IMR-90 (cell line): ENCODE measurements around the gene MAN2C1. TPM values are rescaled to one million over a fixed set of nuclear protein-coding genes. Genes with fewer than 3 reads are reported as not detected.

ENCODE experiments used
- ATAC-seq: fragments of 200-7000 bp; cut with Tn5 transposase; 2 replicates; pipeline ENCODE4 v1.9.1; 2020; ENCODE audit warnings: low read depth, mild to moderate bottlenecking, moderate library complexity
- BruUV-seq: library from RNA; stranded (reverse); fragments of 400-500 nt; replicated peaks from 2 replicates; lab custom pipeline; 2021; lab: Mats Ljungman, UMichigan
- CTCF ChIA-PET: fragments of 300-600 bp; formaldehyde crosslinking; extraction: SDS; loops from one replicate; lab custom pipeline; 2021; ENCODE audit warnings: antibody characterized with exemption; lab: Yijun Ruan, JAX
- POLR2A ChIA-PET: fragments of 300-600 bp; sonication (Branson Sonifier 250); formaldehyde crosslinking; loops from one replicate; lab custom pipeline; 2022; ENCODE audit warnings: antibody characterized with exemption; ENCODE audit not compliant: unreplicated experiment; lab: Charles Lee
- DNase-seq: peaks from one replicate; pipeline ENCODE4 v3.0.0; 2013
- H2AFZ ChIP-seq: replicated peaks from 2 replicates; pipeline ENCODE3; 2013; ENCODE audit warnings: low read length, mild to moderate bottlenecking; ENCODE audit not compliant: poor library complexity
- H2AK5ac ChIP-seq: 2 replicates; pipeline ENCODE4 v1.6.1; 2013; ENCODE audit warnings: low read depth, low read length, inconsistent platforms
- H2AK9ac ChIP-seq: replicated peaks from 2 replicates; pipeline ENCODE3; 2013; ENCODE audit warnings: mild to moderate bottlenecking, low read depth, low read length, moderate library complexity; ENCODE audit not compliant: poor library complexity
- H2BK120ac ChIP-seq: 2 replicates; pipeline ENCODE4 v1.6.1; 2013; ENCODE audit warnings: low read depth, low read length, inconsistent platforms
- H2BK15ac ChIP-seq: 3 replicates; pipeline ENCODE4 v1.6.1; 2013; ENCODE audit warnings: low read depth, low read length, inconsistent platforms
- H2BK20ac ChIP-seq: 2 replicates; pipeline ENCODE4 v1.6.1; 2013; ENCODE audit warnings: low read depth, mild to moderate bottlenecking, inconsistent platforms, low read length, moderate library complexity
- H2BK5ac ChIP-seq: 2 replicates; pipeline ENCODE4 v1.6.1; 2013; ENCODE audit warnings: mild to moderate bottlenecking, low read depth, low read length, inconsistent platforms; ENCODE audit not compliant: poor library complexity, severe bottlenecking
- H3K14ac ChIP-seq: replicated peaks from 2 replicates; pipeline ENCODE4 v1.6.1; 2013; ENCODE audit warnings: low read depth, low read length, inconsistent platforms
- H3K18ac ChIP-seq: 2 replicates; pipeline ENCODE4 v1.6.1; 2013; ENCODE audit warnings: low read depth, low read length, control low read depth
- H3K23ac ChIP-seq: 2 replicates; pipeline ENCODE4 v1.6.1; 2013; ENCODE audit warnings: low read depth, low read length, inconsistent platforms
- H3K27ac ChIP-seq: 2 replicates; pipeline ENCODE4 v1.5.1; 2013; ENCODE audit warnings: mild to moderate bottlenecking, control low read depth, low read length; ENCODE audit not compliant: insufficient read depth
- H3K27me3 ChIP-seq: 2 replicates; pipeline ENCODE4 v1.6.1; 2013; ENCODE audit warnings: low read length; ENCODE audit not compliant: control insufficient read depth, insufficient read depth
- H3K36me3 ChIP-seq: 2 replicates; pipeline ENCODE4 v1.6.1; 2013; ENCODE audit warnings: low read length, mixed read lengths; ENCODE audit not compliant: control insufficient read depth, insufficient read depth
- H3K4ac ChIP-seq: 2 replicates; pipeline ENCODE4 v1.6.1; 2013; ENCODE audit warnings: low read depth, low read length, inconsistent platforms
- H3K4me1 ChIP-seq: 2 replicates; pipeline ENCODE4 v1.6.1; 2013; ENCODE audit warnings: low read length, mixed read lengths; ENCODE audit not compliant: control insufficient read depth, insufficient read depth
- H3K4me2 ChIP-seq: 2 replicates; pipeline ENCODE4 v1.6.1; 2013; ENCODE audit warnings: low read depth, mild to moderate bottlenecking, control low read depth, low read length, moderate library complexity
- H3K4me3 ChIP-seq: 2 replicates; pipeline ENCODE4 v1.5.1; 2013; ENCODE audit warnings: low read depth, mild to moderate bottlenecking, control low read depth, low read length, moderate library complexity; ENCODE audit not compliant: insufficient read depth
- H3K56ac ChIP-seq: 2 replicates; pipeline ENCODE4 v1.6.1; 2013; ENCODE audit warnings: low read length, inconsistent platforms; ENCODE audit not compliant: insufficient read depth; ENCODE audit errors: extremely low read depth
- H3K79me1 ChIP-seq, 2 experiments: 2 replicates each; pipeline ENCODE4 v1.6.1; 2013; ENCODE audit warnings: low read length in 2 of 2, inconsistent platforms in 1 of 2, low read depth in 1 of 2
- H3K9ac ChIP-seq: 2 replicates; pipeline ENCODE4 v1.6.1; 2013; ENCODE audit warnings: low read depth, low read length, control low read depth
- H3K9me1 ChIP-seq: 2 replicates; pipeline ENCODE4 v1.6.1; 2013; ENCODE audit warnings: low read length, inconsistent platforms; ENCODE audit not compliant: insufficient read depth
- H3K9me3 ChIP-seq: 2 replicates; pipeline ENCODE4 v1.6.1; 2013; ENCODE audit warnings: low read length; ENCODE audit not compliant: control insufficient read depth, insufficient read depth
- H4K20me1 ChIP-seq: 2 replicates; pipeline ENCODE4 v1.6.1; 2013; ENCODE audit warnings: low read length, inconsistent platforms; ENCODE audit not compliant: insufficient read depth
- H4K5ac ChIP-seq: 2 replicates; pipeline ENCODE4 v1.6.1; 2013; ENCODE audit warnings: mild to moderate bottlenecking, low read depth, low read length, control low read depth
- H4K8ac ChIP-seq, 2 experiments: 2 replicates each; pipeline ENCODE4 v1.6.1; 2013; ENCODE audit warnings: low read depth in 2 of 2, low read length in 2 of 2, control low read depth in 1 of 2, inconsistent platforms in 1 of 2
- H4K91ac ChIP-seq: 2 replicates; pipeline ENCODE4 v1.6.1; 2013; ENCODE audit warnings: low read depth, low read length, inconsistent platforms; ENCODE audit not compliant: insufficient read depth
- BHLHE40 ChIP-seq: fragments of 150-350 bp; IDR thresholded peaks from 2 replicates; pipeline ENCODE4 v1.6.1; 2016; ENCODE audit warnings: mild to moderate bottlenecking, low read depth, low read length
- CEBPB ChIP-seq: IDR thresholded peaks from 2 replicates; pipeline ENCODE4 v1.6.1; 2012; ENCODE audit warnings: low read depth, low read length, improper control_type of control experiment
- CHD1 ChIP-seq: IDR thresholded peaks from 2 replicates; pipeline ENCODE4 v1.6.1; 2012; ENCODE audit warnings: low read depth, low read length, improper control_type of control experiment
- FOS ChIP-seq: fragments of 150-350 bp; IDR thresholded peaks from 2 replicates; pipeline ENCODE4 v1.6.1; 2016; ENCODE audit warnings: low read depth, low read length
- MAFK ChIP-seq: IDR thresholded peaks from 2 replicates; pipeline ENCODE4 v1.6.1; 2012; ENCODE audit warnings: low read depth, low read length, improper control_type of control experiment
- MAZ ChIP-seq: IDR thresholded peaks from 2 replicates; pipeline ENCODE4 v1.6.1; 2012; ENCODE audit warnings: low read depth, mild to moderate bottlenecking, low read length, improper control_type of control experiment, moderate library complexity, borderline replicate concordance
- MXI1 ChIP-seq: IDR thresholded peaks from 2 replicates; pipeline ENCODE4 v1.6.1; 2012; ENCODE audit warnings: low read depth, mild to moderate bottlenecking, low read length, moderate library complexity, borderline replicate concordance
- NFE2L2 ChIP-seq: fragments of 150-350 bp; IDR thresholded peaks from 2 replicates; pipeline ENCODE4 v1.6.1; 2016; ENCODE audit warnings: low read depth, mild to moderate bottlenecking, low read length
- RAD21 ChIP-seq: IDR thresholded peaks from 2 replicates; pipeline ENCODE4 v1.6.1; 2012; ENCODE audit warnings: low read length, improper control_type of control experiment
- RCOR1 ChIP-seq: IDR thresholded peaks from 2 replicates; pipeline ENCODE4 v1.6.1; 2012; ENCODE audit warnings: mild to moderate bottlenecking, low read length, improper control_type of control experiment; ENCODE audit not compliant: insufficient replicate concordance
- WGBS, 2 experiments: methylation state at CpG; one replicate each; pipeline versions ENCODE4 v1.1.5 to v1.1.7; 2013; ENCODE audit warnings: missing lambda C conversion rate in 2 of 2; ENCODE audit not compliant: insufficient read length in 1 of 2; ENCODE audit errors: extremely low coverage in 2 of 2; 5-methylcytosine and 5-hydroxymethylcytosine counted together
- dilution Hi-C: fragments of 300-500 bp; cut with HindIII; formaldehyde crosslinking; loops from one replicate; pipeline ENCODE4 v1.14.3; 2018; ENCODE audit warnings: low sequenced_read_pairs; ENCODE audit not compliant: unreplicated experiment
- in situ Hi-C: fragments of 300-500 bp; cut with MboI; formaldehyde crosslinking; loops from 3 replicates; pipeline ENCODE4 v1.14.3; 2019; ENCODE audit warnings: low sequenced_read_pairs, inconsistent platforms, mixed read lengths
- intact Hi-C: fragments of 100-400 bp; cut with micrococcal nuclease; formaldehyde crosslinking; loops from 2 replicates; pipeline ENCODE4 v1.10.0; 2022
- polyA plus RNA-seq, 3 experiments: library from polyadenylated mRNA; depleted of rRNA; stranded (reverse); fragments of >200 nt; gene quantifications; 2 replicates each; pipeline ENCODE4 v1.2.3, GENCODE V29; 2012; ENCODE audit warnings: low replicate concordance in 1 of 3
- total RNA-seq: library from RNA; depleted of rRNA; stranded (reverse); fragments of >200 nt; gene quantifications from 2 replicates; pipeline ENCODE4 v1.2.3, GENCODE V29; 2012
- TF ChIP-seq, protein P1 (sequence below): fragments of 150-350 bp; IDR thresholded peaks from 2 replicates; pipeline ENCODE4 v1.6.1; 2016; ENCODE audit warnings: low read depth, mild to moderate bottlenecking, low read length, moderate library complexity, borderline replicate concordance
- TF ChIP-seq, protein P2 (sequence below): fragments of 150-350 bp; IDR thresholded peaks from 2 replicates; pipeline ENCODE4 v1.6.1; 2017; ENCODE audit warnings: mild to moderate bottlenecking, antibody characterized with exemption, low read length, low read depth

MAN2C1 gene
- total and polyA plus RNA-seq, 2 of the 4 experiments (the other 2 are of a cell fraction) = 34.8 to 153 TPM

DNA sequence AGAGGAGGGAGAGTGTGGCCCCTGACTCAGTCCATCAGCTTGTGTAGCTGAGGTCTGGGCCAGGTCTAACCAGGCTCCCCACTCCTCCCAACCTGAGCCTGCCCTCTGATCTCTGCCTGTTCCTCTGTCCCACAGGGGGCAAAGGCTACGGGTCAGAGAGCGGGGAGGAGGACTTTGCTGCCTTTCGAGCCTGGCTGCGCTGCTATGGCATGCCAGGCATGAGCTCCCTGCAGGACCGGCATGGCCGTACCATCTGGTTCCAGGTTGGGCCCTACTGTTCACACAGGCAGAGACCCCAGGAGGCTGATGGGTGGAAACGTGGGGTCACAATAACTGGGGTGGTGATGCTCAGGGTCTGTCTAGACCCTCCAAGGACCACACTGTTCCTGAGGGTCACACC, 14.8 kb downstream of the MAN2C1 start:
- no peak overlapping the region for H3K56ac ChIP-seq
- H2AK9ac ChIP-seq = no peak overlapping the region
- H4K20me1 ChIP-seq = no peaks in the 10 kb centered on the region
- no peak overlapping the region for H3K4ac ChIP-seq
- H2BK5ac ChIP-seq = no peak overlapping the region
- DNase-seq = no peak
- H3K27ac ChIP-seq = no peak overlapping the region
- H3K4me1 ChIP-seq = peaks cover 2% of the 10 kb centered on the region; the same call in 1 of the 2 replicates
- H3K4me3 ChIP-seq = no peak overlapping the region
- no peak overlapping the region for H3K14ac ChIP-seq
- 0 out of 2 replicates have a peak, but pooled peaks cover 2% of the 10 kb centered on the region for H3K27me3 ChIP-seq
- CTCF ChIA-PET = interaction anchor here (0.5 to 1.6 kb wide), 2 partner anchors 14 to 23 kb away, joined by 3 to 5 read pairs; no protein-coding TSS in a partner anchor
- no TSS peak for BruUV-seq
- H3K23ac ChIP-seq = no peak overlapping the region
- no peak overlapping the region for H3K9ac ChIP-seq
- H3K36me3 ChIP-seq = peaks cover 28% of the 10 kb centered on the region
- no peaks in the 10 kb centered on the region for H3K9me3 ChIP-seq
- H2BK120ac ChIP-seq = no peak overlapping the region
- intact Hi-C loops = no loop called here
- POLR2A ChIA-PET = interaction anchor here (0.7 kb wide), 1 partner anchor 322 kb away, joined by 4 read pairs; no protein-coding TSS in a partner anchor
- dilution Hi-C loops = no loop called here
- no peak overlapping the region for H2AFZ ChIP-seq
- H3K9me1 ChIP-seq = peaks cover 20% of the 10 kb centered on the region
- H3K79me1 ChIP-seq = no peaks in the 10 kb centered on the region
- no peak overlapping the region for H4K8ac ChIP-seq
- TF ChIP-seq MXI1 = no peak
- TF ChIP-seq NFE2L2 = no peak
- TF ChIP-seq, protein P1, sequence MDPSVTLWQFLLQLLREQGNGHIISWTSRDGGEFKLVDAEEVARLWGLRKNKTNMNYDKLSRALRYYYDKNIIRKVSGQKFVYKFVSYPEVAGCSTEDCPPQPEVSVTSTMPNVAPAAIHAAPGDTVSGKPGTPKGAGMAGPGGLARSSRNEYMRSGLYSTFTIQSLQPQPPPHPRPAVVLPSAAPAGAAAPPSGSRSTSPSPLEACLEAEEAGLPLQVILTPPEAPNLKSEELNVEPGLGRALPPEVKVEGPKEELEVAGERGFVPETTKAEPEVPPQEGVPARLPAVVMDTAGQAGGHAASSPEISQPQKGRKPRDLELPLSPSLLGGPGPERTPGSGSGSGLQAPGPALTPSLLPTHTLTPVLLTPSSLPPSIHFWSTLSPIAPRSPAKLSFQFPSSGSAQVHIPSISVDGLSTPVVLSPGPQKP = no peak
- TF ChIP-seq, protein P2, sequence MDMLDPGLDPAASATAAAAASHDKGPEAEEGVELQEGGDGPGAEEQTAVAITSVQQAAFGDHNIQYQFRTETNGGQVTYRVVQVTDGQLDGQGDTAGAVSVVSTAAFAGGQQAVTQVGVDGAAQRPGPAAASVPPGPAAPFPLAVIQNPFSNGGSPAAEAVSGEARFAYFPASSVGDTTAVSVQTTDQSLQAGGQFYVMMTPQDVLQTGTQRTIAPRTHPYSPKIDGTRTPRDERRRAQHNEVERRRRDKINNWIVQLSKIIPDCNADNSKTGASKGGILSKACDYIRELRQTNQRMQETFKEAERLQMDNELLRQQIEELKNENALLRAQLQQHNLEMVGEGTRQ = no peak
- no peak for TF ChIP-seq CEBPB
- TF ChIP-seq CHD1 = no peak
- TF ChIP-seq MAZ = no peak
- no peak for TF ChIP-seq FOS
- no peak for TF ChIP-seq RCOR1
- TF ChIP-seq BHLHE40 = no peak
- TF ChIP-seq MAFK = no peak
- no peak for TF ChIP-seq RAD21
- no peak overlapping the region for H3K18ac ChIP-seq
- no peak overlapping the region for H4K5ac ChIP-seq
- in situ Hi-C loops = no loop called here
- H3K4me2 ChIP-seq = no peak overlapping the region
- no peak overlapping the region for H2BK15ac ChIP-seq
- ATAC-seq = no peak
- H4K91ac ChIP-seq = no peak overlapping the region
- H2BK20ac ChIP-seq = no peak overlapping the region
- 60% methylated on average over 1 of the region's 7 CpGs; no CpG with 5 or more reads in 1 of the 2 experiments for WGBS, 2 experiments
- no peak overlapping the region for H2AK5ac ChIP-seq
